Lung microvascular endothelial cell (primary cell): Measurements from ENCODE around the gene RNF215. TPM values are rescaled to one million over a fixed set of nuclear protein-coding genes. Genes with fewer than 3 reads are reported as not detected.

Experiments used
- DNase-seq, 2 donors: peaks; one replicate each; pipeline versions ENCODE4 v3.0.0 to v3.0.0-alpha.2; 2010; ENCODE audit warnings: low read depth in 2 of 2
- total RNA-seq: library from RNA; depleted of rRNA; stranded (reverse); fragments of >200 nt; gene quantifications from 2 replicates; pipeline ENCODE4 v1.2.1, GENCODE V29; 2014

The RNF215 gene
- total RNA-seq, 1 donor from 2014 or later, result 23.8 TPM

GRCh38 chr22:30397656-30398635 is 10.7 kb upstream of the RNF215 start:
- DNase-seq, result no peak

DNA sequence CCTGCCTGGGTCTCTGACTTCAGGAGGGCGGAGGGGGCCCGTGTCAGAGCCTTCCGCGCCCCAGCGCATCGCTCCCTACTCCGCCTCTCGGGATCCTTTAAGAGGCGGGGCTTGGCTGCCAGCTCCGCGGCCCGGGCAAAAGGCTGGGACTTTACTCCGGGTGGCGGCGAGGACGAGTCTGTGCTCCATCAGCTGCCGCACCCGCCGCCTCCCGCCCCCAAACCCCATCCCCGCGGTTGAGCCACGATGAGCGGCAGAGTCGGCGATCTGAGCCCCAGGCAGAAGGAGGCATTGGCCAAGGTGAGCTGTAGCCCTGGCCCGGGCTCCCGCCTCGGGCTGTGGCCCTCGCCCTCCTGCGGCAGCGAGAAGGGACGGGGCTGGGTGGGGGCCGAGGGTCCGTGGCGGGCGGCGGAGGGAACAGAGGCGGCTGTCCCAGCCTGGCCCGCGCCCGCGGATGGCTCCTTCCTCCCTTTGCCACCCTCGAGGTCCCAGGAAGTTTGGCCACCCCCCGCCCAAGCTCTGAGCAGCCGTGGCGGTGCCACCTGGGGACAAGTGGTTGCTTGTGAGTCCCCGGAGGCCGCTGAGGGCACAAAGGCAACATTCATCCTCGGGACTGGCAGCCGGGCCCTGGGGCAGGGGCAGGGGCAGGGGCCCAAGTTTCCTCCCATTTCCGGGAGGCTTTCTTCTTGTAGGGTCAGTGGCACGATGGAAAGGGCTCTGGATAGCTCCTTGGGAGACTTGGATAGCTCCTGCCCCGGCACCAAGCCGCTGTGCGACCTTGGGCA is 9.9 kb upstream of the RNF215 start, which contains the start of gene SEC14L2:
SEC14L2 (plus strand) TSS at position 148 of the 785 bp plus-strand sequence; CDS start at position 247, 99 bp downstream.
- peak; percentile 58 for DNase-seq

GRCh38 chr22:30393885-30394284 is 6.7 kb upstream of the RNF215 start:
- no peak for DNase-seq

DNA sequence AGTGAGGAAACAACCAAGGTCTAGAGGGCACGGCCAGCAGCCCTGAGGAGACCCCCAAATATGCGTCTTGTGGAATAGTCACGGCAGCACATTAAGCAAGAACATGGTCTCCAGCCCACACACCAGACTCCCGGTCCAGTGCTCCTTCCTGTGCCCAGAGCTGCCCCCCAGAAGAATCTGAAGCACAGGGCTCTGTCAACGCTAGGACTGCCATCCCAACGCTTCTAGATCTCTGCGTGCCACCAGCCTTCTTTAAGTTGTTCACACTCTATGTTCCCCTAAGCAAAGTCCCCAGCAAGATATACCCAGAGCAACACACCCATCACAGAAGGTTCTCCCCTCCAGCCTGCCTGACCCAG is 6.1 kb upstream of the RNF215 start:
- no peak for DNase-seq

DNA sequence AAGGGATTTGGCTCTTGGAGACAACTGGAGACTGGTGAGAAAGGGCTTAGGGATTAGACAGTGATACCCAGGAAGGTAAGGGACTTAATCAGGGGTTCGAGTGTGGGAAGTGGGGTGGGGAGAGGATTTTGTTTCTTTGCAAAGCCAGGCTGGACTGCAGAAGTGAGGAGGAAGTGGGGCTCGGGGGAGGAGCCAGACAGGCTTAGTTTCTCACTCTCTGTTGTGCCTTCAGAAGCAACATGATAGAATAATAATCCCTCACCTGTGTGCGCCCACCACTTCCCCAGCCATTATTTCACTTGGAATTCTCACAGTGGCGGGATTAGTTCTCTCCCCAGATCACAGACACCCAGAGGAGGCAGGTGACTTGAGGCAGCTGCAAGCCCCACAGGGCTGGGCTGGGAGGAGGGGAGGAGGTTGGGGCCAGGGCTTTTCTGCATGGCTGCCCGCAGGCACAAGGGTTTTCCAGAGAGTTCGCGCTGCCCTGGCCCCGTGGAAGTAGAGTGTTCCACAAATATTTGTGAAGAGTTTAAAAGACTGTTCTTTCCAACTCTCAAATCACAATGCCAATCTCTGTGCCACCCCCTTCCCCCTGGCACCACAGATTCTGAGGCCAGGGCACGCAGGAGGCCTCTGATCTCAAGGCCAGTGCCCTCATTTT is 5.6 kb upstream of the RNF215 start:
- DNase-seq, result no peak

DNA sequence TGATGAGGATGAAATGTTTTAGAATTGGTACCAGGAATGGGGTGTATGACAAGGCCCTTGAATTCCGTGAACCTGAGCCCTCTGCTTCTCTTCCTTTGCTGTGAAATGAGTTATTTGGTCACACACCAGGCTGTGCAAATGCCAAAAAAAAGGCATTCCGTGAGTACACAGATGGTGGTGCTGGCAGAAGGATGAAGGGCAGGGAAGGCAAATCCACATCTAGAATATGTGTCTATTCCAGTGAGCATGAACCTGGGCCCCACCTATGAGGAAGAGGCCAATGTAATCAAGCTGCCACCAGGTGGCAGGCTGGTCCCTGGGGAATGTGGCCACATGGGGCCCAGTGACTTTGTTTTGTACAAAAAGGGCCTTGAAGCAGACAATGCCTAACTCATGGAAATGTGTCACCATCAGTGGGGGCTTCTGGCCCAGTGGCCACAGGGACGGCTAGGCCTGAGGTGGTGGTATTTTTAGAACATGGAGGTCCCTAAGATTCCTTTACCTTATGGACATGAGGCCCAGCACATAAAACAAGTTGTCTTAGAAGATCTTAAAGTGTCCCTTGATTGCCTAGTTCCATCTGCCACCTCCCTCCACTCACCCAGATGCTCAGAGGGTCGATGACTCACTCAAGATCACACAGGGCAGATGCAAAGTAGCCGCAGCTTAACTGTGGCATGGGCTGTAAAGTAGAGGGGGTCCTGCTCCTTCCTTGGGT is 3.9 kb upstream of the RNF215 start:
- peak; percentile 85 to 93 for DNase-seq

DNA sequence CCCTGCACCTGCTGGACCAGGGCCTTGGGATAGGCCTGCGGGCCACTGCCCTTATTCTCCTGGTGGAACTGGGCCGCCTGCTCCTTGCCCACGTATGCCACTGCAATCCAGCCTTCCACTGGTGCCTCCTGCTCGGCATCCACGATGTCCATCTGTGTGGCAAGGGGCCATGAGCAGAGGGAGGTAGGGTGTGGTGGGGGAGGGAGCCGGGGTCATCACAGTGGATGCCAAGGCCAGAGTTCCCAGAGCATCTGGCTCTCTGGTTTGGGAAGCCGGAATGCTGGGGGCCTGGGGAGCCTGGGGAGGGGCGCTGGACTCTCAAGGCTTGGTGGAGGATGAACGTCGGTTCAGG is 627 bp downstream of the RNF215 start:
- no peak for DNase-seq

DNA sequence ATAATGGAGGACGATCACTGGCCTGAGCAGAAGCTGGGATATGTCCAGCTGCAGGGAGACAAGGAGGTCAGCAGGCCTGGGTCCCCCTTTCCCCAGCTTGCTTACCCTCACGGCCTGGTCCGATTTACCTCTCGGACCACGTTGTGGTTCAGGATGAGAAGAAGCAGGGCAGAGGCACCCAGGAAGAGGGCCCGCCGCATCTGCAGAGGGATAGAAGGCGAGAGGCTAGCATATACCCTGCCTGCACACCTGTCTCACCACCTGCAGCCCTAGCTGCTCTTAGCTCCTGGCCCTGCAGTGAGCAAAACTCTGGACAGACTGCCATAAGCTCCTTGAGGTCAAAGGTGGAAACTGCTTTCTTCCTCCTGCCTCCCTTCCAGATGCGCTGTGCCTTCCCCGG is 1.3 kb downstream of the RNF215 start:
- no peak for DNase-seq

DNA sequence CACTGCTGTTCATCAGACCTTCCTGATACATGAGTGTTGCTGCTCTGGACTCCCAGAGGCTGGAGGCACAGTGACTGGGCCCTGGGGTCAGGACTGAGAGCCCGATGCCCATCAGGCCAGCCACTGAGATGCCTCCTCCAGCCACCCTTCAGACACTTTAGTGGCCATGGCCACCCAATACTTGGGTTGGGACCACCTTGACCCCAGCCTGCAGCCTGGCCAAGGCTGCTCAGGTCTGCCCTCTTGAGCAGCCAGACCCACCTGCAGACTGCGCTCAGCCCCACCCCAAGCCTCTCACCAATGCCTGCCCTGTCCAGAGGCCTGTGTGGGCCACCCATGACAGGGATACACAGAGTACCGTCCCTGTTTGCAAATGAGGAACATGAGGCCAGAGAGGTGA is 4.2 kb downstream of the RNF215 start:
- no peak for DNase-seq

DNA sequence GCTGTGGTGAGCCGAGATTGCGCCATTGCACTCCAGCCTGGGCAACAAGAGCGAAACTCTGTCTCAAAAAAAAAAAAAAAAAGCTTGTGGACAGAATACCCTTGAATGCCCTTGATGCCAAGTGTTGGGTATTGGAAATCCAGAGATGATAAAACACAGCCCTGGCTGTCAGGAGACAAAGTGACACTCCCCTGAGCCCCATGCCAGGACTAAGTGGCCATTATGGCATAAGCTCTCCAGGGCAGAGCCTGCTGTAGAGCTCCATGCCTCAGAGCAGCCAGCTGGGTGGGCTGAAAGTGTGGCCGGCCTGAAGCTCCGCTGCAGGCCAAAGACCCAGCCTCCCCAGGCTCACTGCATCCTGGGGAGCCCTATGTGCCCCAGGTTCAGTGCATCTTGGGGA is 4.9 kb downstream of the RNF215 start:
- no peak for DNase-seq

GRCh38 chr22:30381264-30381663 is 5.9 kb downstream of the RNF215 start:
- no peak for DNase-seq

GRCh38 chr22:30380011-30380410 is 7.2 kb downstream of the RNF215 start:
- DNase-seq, result no peak

GRCh38 chr22:30375312-30375849 is 11.8 kb downstream of the RNF215 start:
- no peak for DNase-seq

GRCh38 chr22:30373331-30374325 is 13.6 kb downstream of the RNF215 start:
- no peak for DNase-seq

DNA sequence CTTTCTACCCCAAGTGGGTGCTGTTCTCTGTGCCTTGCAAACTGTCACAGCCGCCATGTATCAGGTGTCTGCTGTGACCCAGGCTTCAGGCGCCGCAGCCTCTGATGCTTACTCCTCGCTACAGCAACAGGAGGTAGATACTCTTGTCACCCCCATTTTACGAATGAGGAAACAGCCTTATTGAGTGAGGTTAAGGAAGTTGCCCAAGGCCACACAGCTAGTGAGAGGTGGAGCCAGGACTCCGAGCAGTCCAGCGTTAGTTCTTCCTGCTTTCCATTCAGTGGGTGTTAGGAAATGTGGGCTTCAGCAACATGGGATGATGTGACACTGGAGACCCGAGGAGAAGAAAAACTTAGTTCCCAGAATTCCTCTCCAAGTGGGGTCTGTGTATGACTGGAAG is 14.3 kb downstream of the RNF215 start:
- DNase-seq, result no peak

GRCh38 chr22:30371981-30372380 is 15.2 kb downstream of the RNF215 start:
- DNase-seq, result no peak

- DNase-seq, result no peak
Measured at GRCh38 chr22:30371321-30371720, 15.9 kb downstream of the RNF215 start.

DNA sequence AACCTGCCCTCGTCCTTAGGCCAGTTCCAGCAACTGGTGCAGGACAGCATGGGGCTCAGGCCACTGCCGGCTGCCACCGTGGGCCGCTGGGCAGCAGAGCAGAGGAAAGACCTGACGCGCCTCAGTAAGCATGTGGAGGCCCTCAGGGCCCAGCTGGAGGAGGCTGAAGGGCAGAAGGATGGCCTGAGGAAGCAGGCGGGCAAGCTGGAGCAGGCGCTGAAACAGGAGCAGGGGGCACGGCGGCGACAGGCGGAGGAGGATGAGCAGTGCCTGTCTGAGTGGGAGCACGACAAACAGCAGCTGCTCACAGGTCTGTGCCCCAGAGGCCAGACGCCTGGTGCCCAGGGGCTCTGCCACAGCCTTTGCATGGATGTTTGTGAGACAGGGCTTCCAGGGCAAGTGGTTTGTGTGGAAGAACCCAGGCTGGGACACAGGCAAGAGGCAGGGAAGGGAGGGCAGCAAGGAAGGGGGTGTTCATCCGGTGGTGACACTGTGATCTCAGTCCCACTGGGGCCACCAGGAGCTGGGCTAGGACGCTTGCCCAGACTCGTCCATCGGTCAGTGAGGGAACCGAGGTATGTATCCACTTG is 16.5 kb downstream of the RNF215 start:
- DNase-seq, result no peak

GRCh38 chr22:30368420-30368819 is 18.8 kb downstream of the RNF215 start:
- DNase-seq, result no peak
